ENCODE data around the gene IGSF6.
A peak's percentile ranks its signal among the peaks of the same experiment; 100 is the strongest.

Gene IGSF6

GRCh38 chr16:21628772-21629171 is 23.6 kb downstream of the IGSF6 start:
- no peak for DNase-seq
- H3K4me1 Mint-ChIP-seq (ENCODE audit: low read depth) = peaks cover 44% of the 10 kb centered on the region
- H3K4me3 Mint-ChIP-seq = no peak overlapping the region
- no peak overlapping the region for H3K27ac Mint-ChIP-seq
- H3K27me3 Mint-ChIP-seq = no peaks in the 10 kb centered on the region
- peaks cover 70% of the 10 kb centered on the region for H3K36me3 Mint-ChIP-seq (ENCODE audit: low read depth)
- H3K9me3 Mint-ChIP-seq = peaks cover 2% of the 10 kb centered on the region

- no peak for DNase-seq
- H3K36me3 Mint-ChIP-seq (ENCODE audit: low read depth) = peaks cover 72% of the 10 kb centered on the region
- no peak overlapping the region for H3K27ac Mint-ChIP-seq
- H3K9me3 Mint-ChIP-seq = peaks cover 2% of the 10 kb centered on the region
- peaks cover 48% of the 10 kb centered on the region for H3K4me1 Mint-ChIP-seq (ENCODE audit: low read depth)
- H3K27me3 Mint-ChIP-seq = no peaks in the 10 kb centered on the region
- H3K4me3 Mint-ChIP-seq = no peak overlapping the region
These were observed 24.2 kb downstream of the IGSF6 start for GRCh38 chr16:21628121-21628726.

- H3K9me3 Mint-ChIP-seq = peaks cover 2% of the 10 kb centered on the region
- peak overlapping the region; percentile 84 for H3K27ac Mint-ChIP-seq
- peaks cover 79% of the 10 kb centered on the region for H3K36me3 Mint-ChIP-seq (ENCODE audit: low read depth)
- H3K27me3 Mint-ChIP-seq = no peaks in the 10 kb centered on the region
- H3K4me1 Mint-ChIP-seq (ENCODE audit: low read depth) = peaks cover 50% of the 10 kb centered on the region
- no peak for DNase-seq
- no peak overlapping the region for H3K4me3 Mint-ChIP-seq
These were observed 25.6 kb downstream of the IGSF6 start for GRCh38 chr16:21626659-21627277.

GRCh38 chr16:21625026-21625425 is 27.4 kb downstream of the IGSF6 start:
- peaks cover 2% of the 10 kb centered on the region for H3K9me3 Mint-ChIP-seq
- no peak for DNase-seq
- H3K27me3 Mint-ChIP-seq = no peaks in the 10 kb centered on the region
- H3K4me3 Mint-ChIP-seq = no peak overlapping the region
- peaks cover 84% of the 10 kb centered on the region for H3K36me3 Mint-ChIP-seq (ENCODE audit: low read depth)
- peaks cover 58% of the 10 kb centered on the region for H3K4me1 Mint-ChIP-seq (ENCODE audit: low read depth)
- H3K27ac Mint-ChIP-seq = no peak overlapping the region

- Mint-ChIP-seq H3K9me3 (no peaks in the 10 kb centered on the region), H3K27ac (peak overlapping the region; percentile 40), H3K27me3 (no peaks in the 10 kb centered on the region), H3K4me1 (ENCODE audit: low read depth) (peaks cover 67% of the 10 kb centered on the region), H3K36me3 (ENCODE audit: low read depth) (peaks cover 83% of the 10 kb centered on the region), H3K4me3 (no peak overlapping the region)
- DNase-seq = no peak
These were observed 29.9 kb downstream of the IGSF6 start for GRCh38 chr16:21622545-21622944.

GRCh38 chr16:21620592-21620991 is 31.8 kb downstream of the IGSF6 start:
- Mint-ChIP-seq H3K4me3 (no peak overlapping the region), H3K27ac (no peak overlapping the region)

GRCh38 chr16:21619765-21620425 is 32.5 kb downstream of the IGSF6 start:
- H3K36me3 Mint-ChIP-seq (ENCODE audit: low read depth) = peaks cover 77% of the 10 kb centered on the region
- H3K27ac Mint-ChIP-seq = peak overlapping the region; percentile 63
- H3K4me1 Mint-ChIP-seq (ENCODE audit: low read depth) = peaks cover 64% of the 10 kb centered on the region
- H3K27me3 Mint-ChIP-seq = no peaks in the 10 kb centered on the region
- H3K4me3 Mint-ChIP-seq = no peak overlapping the region
- H3K9me3 Mint-ChIP-seq = no peaks in the 10 kb centered on the region
- no peak for DNase-seq

More at GRCh38 chr16:21620592-21620991, 31.8 kb downstream of the IGSF6 start:
- DNase-seq = no peak
- peaks cover 78% of the 10 kb centered on the region for H3K36me3 Mint-ChIP-seq (ENCODE audit: low read depth)
- no peaks in the 10 kb centered on the region for H3K9me3 Mint-ChIP-seq
- H3K27me3 Mint-ChIP-seq = no peaks in the 10 kb centered on the region
- peaks cover 64% of the 10 kb centered on the region for H3K4me1 Mint-ChIP-seq (ENCODE audit: low read depth)

- no peaks in the 10 kb centered on the region for H3K27me3 Mint-ChIP-seq
- no peak overlapping the region for H3K4me3 Mint-ChIP-seq
- peaks cover 75% of the 10 kb centered on the region for H3K36me3 Mint-ChIP-seq (ENCODE audit: low read depth)
- peaks cover 62% of the 10 kb centered on the region for H3K4me1 Mint-ChIP-seq (ENCODE audit: low read depth)
- no peaks in the 10 kb centered on the region for H3K9me3 Mint-ChIP-seq
- DNase-seq = no peak
- no peak overlapping the region for H3K27ac Mint-ChIP-seq
These were observed 34.1 kb downstream of the IGSF6 start for GRCh38 chr16:21618281-21618680.

- no peaks in the 10 kb centered on the region for H3K27me3 Mint-ChIP-seq
- no peak overlapping the region for H3K4me3 Mint-ChIP-seq
- H3K27ac Mint-ChIP-seq = peak overlapping the region; percentile 6
- DNase-seq = no peak
- H3K9me3 Mint-ChIP-seq = no peaks in the 10 kb centered on the region
- H3K36me3 Mint-ChIP-seq (ENCODE audit: low read depth) = peaks cover 74% of the 10 kb centered on the region
- H3K4me1 Mint-ChIP-seq (ENCODE audit: low read depth) = peaks cover 62% of the 10 kb centered on the region
These were observed 34.8 kb downstream of the IGSF6 start for GRCh38 chr16:21617607-21618006.

- Mint-ChIP-seq H3K27me3 (no peaks in the 10 kb centered on the region), H3K9me3 (no peaks in the 10 kb centered on the region), H3K4me1 (ENCODE audit: low read depth) (peaks cover 70% of the 10 kb centered on the region), H3K27ac (no peak overlapping the region), H3K4me3 (no peak overlapping the region), H3K36me3 (ENCODE audit: low read depth) (peaks cover 68% of the 10 kb centered on the region)
- no peak for DNase-seq
These were observed 37.5 kb downstream of the IGSF6 start for GRCh38 chr16:21614896-21615295.

- Mint-ChIP-seq H3K36me3 (ENCODE audit: low read depth) (peaks cover 59% of the 10 kb centered on the region), H3K9me3 (no peaks in the 10 kb centered on the region), H3K27ac (no peak overlapping the region), H3K4me1 (ENCODE audit: low read depth) (peaks cover 73% of the 10 kb centered on the region), H3K4me3 (no peak overlapping the region), H3K27me3 (no peaks in the 10 kb centered on the region)
- no peak for DNase-seq
These were observed 38.6 kb downstream of the IGSF6 start for GRCh38 chr16:21613781-21614180.

- Mint-ChIP-seq H3K4me1 (ENCODE audit: low read depth) (peaks cover 77% of the 10 kb centered on the region), H3K27ac (no peak overlapping the region), H3K9me3 (no peaks in the 10 kb centered on the region), H3K36me3 (ENCODE audit: low read depth) (peaks cover 55% of the 10 kb centered on the region), H3K27me3 (no peaks in the 10 kb centered on the region), H3K4me3 (no peak overlapping the region)
- no peak for DNase-seq
These were observed 39.0 kb downstream of the IGSF6 start for GRCh38 chr16:21613361-21613760.

GRCh38 chr16:21611556-21612384 is 40.6 kb downstream of the IGSF6 start:
- Mint-ChIP-seq H3K27me3 (no peaks in the 10 kb centered on the region), H3K4me1 (ENCODE audit: low read depth) (peaks cover 84% of the 10 kb centered on the region), H3K27ac (peak overlapping the region; percentile 57), H3K36me3 (ENCODE audit: low read depth) (peaks cover 42% of the 10 kb centered on the region), H3K4me3 (no peak overlapping the region), H3K9me3 (no peaks in the 10 kb centered on the region)
- DNase-seq = no peak

GRCh38 chr16:21611198-21611555 is 41.2 kb downstream of the IGSF6 start:
- no peak for DNase-seq
- Mint-ChIP-seq H3K9me3 (no peaks in the 10 kb centered on the region), H3K27me3 (no peaks in the 10 kb centered on the region), H3K27ac (no peak overlapping the region), H3K36me3 (ENCODE audit: low read depth) (peaks cover 38% of the 10 kb centered on the region), H3K4me3 (no peak overlapping the region), H3K4me1 (ENCODE audit: low read depth) (peaks cover 83% of the 10 kb centered on the region)

Measured in activated T-cell treated with anti-CD3 and anti-CD28 coated beads, Interleukin-2, amount 50 U/mL, for 24 hours (primary cell).